Esophagus squamous epithelium (tissue), 4 donors: ENCODE measurements around the gene CPXM2.

Experiments
- CTCF ChIP-seq, 6 experiments: fragments of 450-650 bp in 4 of 6; fragments of 200-600 bp in 2 of 6; sonication (generic) in 2 of 6; IDR thresholded peaks; one replicate each; pipeline ENCODE4 v1.5.1; 2016 to 2019; ENCODE audit warnings: antibody characterized with exemption in 6 of 6, mild to moderate bottlenecking in 4 of 6, moderate library complexity in 4 of 6
- POLR2A ChIP-seq, 4 donors: fragments of 450-650 bp; IDR thresholded peaks; one replicate each; pipeline ENCODE4 v1.6.1; 2017; ENCODE audit warnings: antibody characterized with exemption in 4 of 4, mild to moderate bottlenecking in 4 of 4, moderate library complexity in 3 of 4

DNA sequence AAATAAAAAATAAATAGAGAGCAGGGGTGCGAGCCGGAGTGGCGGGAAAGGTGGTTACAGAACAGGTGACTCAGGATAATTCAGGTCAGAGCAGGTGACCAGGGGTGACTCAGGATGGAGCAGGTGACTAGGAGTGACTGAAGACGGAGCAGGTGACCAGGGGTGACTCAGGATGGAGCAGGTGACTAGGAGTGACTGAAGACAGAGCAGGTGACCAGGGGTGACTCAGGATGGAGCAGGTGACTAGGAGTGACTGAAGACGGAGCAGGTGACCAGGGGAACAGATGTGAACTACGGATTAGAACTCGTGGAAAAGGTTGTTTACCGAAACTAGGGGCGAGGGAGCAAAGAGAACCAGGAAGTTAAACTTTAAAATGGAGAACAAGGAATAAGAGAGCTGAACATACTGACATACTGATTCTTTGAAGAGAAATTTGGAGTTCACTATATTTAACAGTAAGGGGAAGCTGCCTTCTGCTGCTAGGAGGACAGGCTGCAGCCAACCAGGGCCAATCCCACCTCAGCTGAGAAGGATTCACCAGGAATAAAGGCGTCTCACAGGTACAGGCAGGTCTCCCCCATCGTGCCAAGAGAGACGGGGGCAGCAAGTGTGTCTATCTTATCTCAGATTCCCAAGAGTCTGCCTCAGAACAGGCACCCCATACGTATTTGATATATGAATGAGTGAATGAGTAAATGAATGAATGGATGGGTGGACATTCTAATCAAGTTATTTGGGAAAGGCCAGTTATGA is 101.3 kb downstream of the CPXM2 start:
- TF ChIP-seq CTCF (IDR thresholded peaks at IDR 0.05) (no peak), POLR2A (IDR thresholded peaks at IDR 0.05) (no peak)
